Smooth muscle cell (in vitro differentiated cells): ENCODE measurements around the gene GATAD2B. TPM values are rescaled to one million over a fixed set of nuclear protein-coding genes. Genes with fewer than 3 reads are reported as not detected.

Source experiments
- DNase-seq: peaks from one replicate; lab custom pipeline; 2025; ENCODE audit not compliant: unreplicated experiment; lab: John Stamatoyannopoulos, UW
- H2AFZ ChIP-seq: fragments of 200-600 bp; sonication (generic); 2 replicates; pipeline ENCODE4 v1.6.0; 2016; ENCODE audit warnings: antibody characterized with exemption, low read depth, mild to moderate bottlenecking
- H3F3A ChIP-seq: fragments of 200-600 bp; sonication (generic); 2 replicates; pipeline ENCODE4 v1.6.0; 2017; ENCODE audit warnings: antibody characterized with exemption, low read depth
- H3K27ac ChIP-seq: fragments of 200-600 bp; sonication (generic); 2 replicates; pipeline ENCODE4 v1.5.1; 2016; ENCODE audit warnings: low read depth, mild to moderate bottlenecking
- H3K27me3 ChIP-seq: fragments of 200-600 bp; sonication (generic); 2 replicates; pipeline ENCODE4 v1.6.1; 2016; ENCODE audit warnings: low read depth, mild to moderate bottlenecking
- H3K36me3 ChIP-seq: fragments of 200-600 bp; sonication (generic); 2 replicates; pipeline ENCODE4 v1.5.1; 2016; ENCODE audit warnings: low read depth
- H3K4me1 ChIP-seq: fragments of 200-600 bp; sonication (generic); 2 replicates; pipeline ENCODE4 v1.5.1; 2016; ENCODE audit warnings: low read depth
- H3K4me2 ChIP-seq: fragments of 200-600 bp; sonication (generic); 2 replicates; pipeline ENCODE4 v1.6.0; 2016; ENCODE audit warnings: mild to moderate bottlenecking
- H3K4me3 ChIP-seq: fragments of 200-600 bp; sonication (generic); 2 replicates; pipeline ENCODE4 v1.5.1; 2016; ENCODE audit warnings: mild to moderate bottlenecking
- H3K79me2 ChIP-seq: fragments of 200-600 bp; sonication (generic); 2 replicates; pipeline ENCODE4 v1.6.0; 2016; ENCODE audit warnings: low read depth, mild to moderate bottlenecking
- H3K9ac ChIP-seq: fragments of 200-600 bp; sonication (generic); 2 replicates; pipeline ENCODE4 v1.6.0; 2016; ENCODE audit warnings: low read depth
- H3K9me3 ChIP-seq: fragments of 200-600 bp; sonication (generic); replicated peaks from 2 replicates; pipeline ENCODE4 v1.5.1; 2016; ENCODE audit warnings: low read depth
- H4K20me1 ChIP-seq: fragments of 200-600 bp; sonication (generic); 2 replicates; pipeline ENCODE4 v1.6.0; 2016; ENCODE audit warnings: low read depth
- CTCF ChIP-seq: fragments of 200-600 bp; sonication (generic); IDR thresholded peaks from 2 replicates; pipeline ENCODE4 v1.5.1; 2017; ENCODE audit warnings: borderline replicate concordance, mild to moderate bottlenecking, antibody characterized with exemption; ENCODE audit not compliant: insufficient read depth, poor library complexity, severe bottlenecking
- WGBS: methylation state at CpG from one replicate; pipeline ENCODE4 v1.1.7; 2016; ENCODE audit warnings: low lambda C conversion rate; 5-methylcytosine and 5-hydroxymethylcytosine counted together
- polyA plus RNA-seq: library from polyadenylated mRNA; unstranded; fragments of >200 nt; fragmentation: Nextera tagmentation; extraction: Ambion mirVana; gene quantifications from 2 replicates; pipeline ENCODE4 v1.2.1, GENCODE V29; 2016
- total RNA-seq: library from RNA; depleted of rRNA; stranded (reverse); fragments of >200 nt; gene quantifications from 2 replicates; pipeline ENCODE4 v1.2.3, GENCODE V29; 2014

GATAD2B gene
- total and polyA plus RNA-seq, 2 experiments from 2014 or later: 7.8 to 24.9 TPM

GRCh38 chr1:153888533-153888932, 34.2 kb downstream of the GATAD2B start:
- Histone ChIP-seq H3K36me3 (no peaks in the 10 kb centered on the region), H2AFZ (no peak overlapping the region), H3K4me2 (peak overlapping the region; percentile 12), H4K20me1 (peaks cover 96% of the 10 kb centered on the region), H3K4me3 (no peak overlapping the region), H3K79me2 (peaks cover 95% of the 10 kb centered on the region), H3K27ac (peak overlapping the region; percentile 1), H3K4me1 (no peaks in the 10 kb centered on the region), H3K9me3 (no peaks in the 10 kb centered on the region), H3K9ac (no peak overlapping the region), H3F3A (no peaks in the 10 kb centered on the region), H3K27me3 (no peaks in the 10 kb centered on the region)
- DNase-seq: no peak
- 36% methylated on average over 3 of the region's 3 CpGs for WGBS
- no peak for TF ChIP-seq CTCF

GRCh38 chr1:153886127-153886526, 36.6 kb downstream of the GATAD2B start:
- H3K9me3 ChIP-seq: no peaks in the 10 kb centered on the region
- H3K36me3 ChIP-seq: no peaks in the 10 kb centered on the region
- H3K27me3 ChIP-seq: no peaks in the 10 kb centered on the region
- no peak for TF ChIP-seq CTCF
- H3K27ac ChIP-seq: no peak overlapping the region
- peaks cover 99% of the 10 kb centered on the region for H4K20me1 ChIP-seq
- H3K4me3 ChIP-seq: no peak overlapping the region
- H3K79me2 ChIP-seq: peaks cover 98% of the 10 kb centered on the region
- no peak overlapping the region for H2AFZ ChIP-seq
- 86% methylated on average over 3 of the region's 3 CpGs for WGBS
- H3K9ac ChIP-seq: no peak overlapping the region
- H3K4me2 ChIP-seq: no peak overlapping the region
- peaks cover 5% of the 10 kb centered on the region for H3F3A ChIP-seq
- H3K4me1 ChIP-seq: peaks cover 15% of the 10 kb centered on the region
- no peak for DNase-seq

- TF ChIP-seq CTCF: no peak
- WGBS: 89% methylated on average over 4 of the region's 4 CpGs
- Histone ChIP-seq H3K4me2 (no peak overlapping the region), H2AFZ (no peak overlapping the region), H3K9me3 (no peaks in the 10 kb centered on the region), H3K9ac (no peak overlapping the region), H3K79me2 (peaks cover 98% of the 10 kb centered on the region), H3K4me1 (peaks cover 16% of the 10 kb centered on the region), H3K27me3 (no peaks in the 10 kb centered on the region), H3F3A (peaks cover 5% of the 10 kb centered on the region), H4K20me1 (peaks cover 99% of the 10 kb centered on the region), H3K36me3 (no peaks in the 10 kb centered on the region), H3K4me3 (no peak overlapping the region), H3K27ac (no peak overlapping the region)
- no peak for DNase-seq
Observed at GRCh38 chr1:153883223-153883622, 39.5 kb downstream of the GATAD2B start.

- H3K36me3 ChIP-seq: no peaks in the 10 kb centered on the region
- no peaks in the 10 kb centered on the region for H3K9me3 ChIP-seq
- peaks cover 99% of the 10 kb centered on the region for H4K20me1 ChIP-seq
- H3K9ac ChIP-seq: no peak overlapping the region
- peaks cover 16% of the 10 kb centered on the region for H3K4me1 ChIP-seq
- H3K4me3 ChIP-seq: no peak overlapping the region
- 85% methylated on average over 3 of the region's 3 CpGs for WGBS
- peaks cover 5% of the 10 kb centered on the region for H3F3A ChIP-seq
- no peak for TF ChIP-seq CTCF
- H3K4me2 ChIP-seq: peak overlapping the region; percentile 19
- peak overlapping the region; percentile 36 for H3K27ac ChIP-seq
- no peak for DNase-seq
- H2AFZ ChIP-seq: no peak overlapping the region
- H3K79me2 ChIP-seq: peaks cover 100% of the 10 kb centered on the region
- H3K27me3 ChIP-seq: no peaks in the 10 kb centered on the region
Observed at GRCh38 chr1:153882296-153882912, 40.4 kb downstream of the GATAD2B start.
